GM20000 (cell line): ENCODE measurements around the gene SLC41A3.
"Not testable (repeated sequence)": the region's sequence is repeated elsewhere in the genome, so short reads cannot be mapped to it uniquely, and the experiment has no call there.

ENCODE experiments used
- DNase-seq: peaks from one replicate; pipeline ENCODE4 v3.0.0; 2012; ENCODE audit warnings: low spot score
- TF ChIP-seq, protein P1 (sequence below): IDR thresholded peaks from 2 replicates; pipeline ENCODE4 v1.5.1; 2012; ENCODE audit warnings: mild to moderate bottlenecking, control low read depth; ENCODE audit errors: extremely low read depth, missing control alignments

SLC41A3 gene

DNA sequence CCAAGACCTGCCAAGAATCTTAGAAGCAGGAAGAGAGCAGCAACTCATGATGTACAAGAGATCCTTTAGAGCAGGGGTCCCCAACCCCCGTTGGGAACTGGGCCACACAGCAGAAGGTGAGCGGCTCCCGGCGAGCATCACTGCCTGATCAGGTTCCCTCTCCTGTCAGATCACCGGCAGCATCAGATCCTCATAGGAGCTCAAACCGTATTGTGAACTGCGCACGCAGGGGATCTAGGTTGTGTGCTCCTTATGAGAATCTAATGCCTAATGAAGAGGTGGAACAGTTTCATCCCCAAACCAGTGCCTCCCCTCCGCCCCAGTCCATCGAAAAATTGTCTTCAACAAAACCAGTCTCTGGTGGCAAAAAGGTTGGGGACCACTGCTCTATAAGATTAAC is 13.8 kb downstream of the SLC41A3 start:
- DNase-seq: no peak
- TF ChIP-seq, protein P1, sequence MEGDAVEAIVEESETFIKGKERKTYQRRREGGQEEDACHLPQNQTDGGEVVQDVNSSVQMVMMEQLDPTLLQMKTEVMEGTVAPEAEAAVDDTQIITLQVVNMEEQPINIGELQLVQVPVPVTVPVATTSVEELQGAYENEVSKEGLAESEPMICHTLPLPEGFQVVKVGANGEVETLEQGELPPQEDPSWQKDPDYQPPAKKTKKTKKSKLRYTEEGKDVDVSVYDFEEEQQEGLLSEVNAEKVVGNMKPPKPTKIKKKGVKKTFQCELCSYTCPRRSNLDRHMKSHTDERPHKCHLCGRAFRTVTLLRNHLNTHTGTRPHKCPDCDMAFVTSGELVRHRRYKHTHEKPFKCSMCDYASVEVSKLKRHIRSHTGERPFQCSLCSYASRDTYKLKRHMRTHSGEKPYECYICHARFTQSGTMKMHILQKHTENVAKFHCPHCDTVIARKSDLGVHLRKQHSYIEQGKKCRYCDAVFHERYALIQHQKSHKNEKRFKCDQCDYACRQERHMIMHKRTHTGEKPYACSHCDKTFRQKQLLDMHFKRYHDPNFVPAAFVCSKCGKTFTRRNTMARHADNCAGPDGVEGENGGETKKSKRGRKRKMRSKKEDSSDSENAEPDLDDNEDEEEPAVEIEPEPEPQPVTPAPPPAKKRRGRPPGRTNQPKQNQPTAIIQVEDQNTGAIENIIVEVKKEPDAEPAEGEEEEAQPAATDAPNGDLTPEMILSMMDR: no peak

DNA sequence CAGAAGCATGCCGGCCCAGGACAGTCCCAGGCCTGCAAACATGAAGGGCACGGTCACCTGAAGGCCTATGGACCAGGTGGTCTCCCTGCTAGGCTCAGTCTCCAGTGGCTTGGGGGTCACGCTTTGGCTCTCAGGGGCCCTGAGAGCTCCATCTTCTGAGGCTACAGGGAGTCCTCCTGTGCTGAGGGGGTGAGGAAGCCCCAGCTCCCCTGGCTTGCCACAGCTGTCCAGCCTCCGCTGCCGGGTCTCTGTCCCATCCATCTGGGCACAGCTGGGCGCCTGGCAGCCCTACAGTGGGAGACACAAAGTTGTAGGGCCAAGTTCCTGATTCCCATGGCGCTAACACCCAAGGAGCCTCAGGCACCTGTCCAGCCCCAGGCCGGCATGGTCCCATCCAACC is 16.0 kb downstream of the SLC41A3 start:
- no peak for DNase-seq
- TF ChIP-seq, protein P1: no peak

DNA sequence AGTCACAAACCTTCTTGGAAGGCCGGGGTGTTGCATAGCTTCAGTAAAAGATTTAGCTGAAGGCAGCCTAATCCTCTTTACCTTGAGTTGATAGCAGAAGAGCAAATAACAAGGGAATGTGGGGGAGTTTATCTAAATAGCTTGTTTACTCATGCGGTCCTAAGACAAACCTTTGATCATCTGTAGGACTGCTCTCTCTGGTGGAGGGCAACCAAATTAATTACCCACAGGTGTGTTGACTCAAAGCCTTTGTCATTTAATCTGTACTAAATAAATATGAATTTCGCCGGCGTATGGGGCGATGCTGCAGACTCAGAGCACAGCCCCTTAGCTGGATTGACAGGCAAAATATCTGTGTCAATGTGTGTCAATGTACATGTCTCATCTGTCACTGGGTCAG is 17.2 kb downstream of the SLC41A3 start:
- not testable (repeated sequence) for DNase-seq

DNA sequence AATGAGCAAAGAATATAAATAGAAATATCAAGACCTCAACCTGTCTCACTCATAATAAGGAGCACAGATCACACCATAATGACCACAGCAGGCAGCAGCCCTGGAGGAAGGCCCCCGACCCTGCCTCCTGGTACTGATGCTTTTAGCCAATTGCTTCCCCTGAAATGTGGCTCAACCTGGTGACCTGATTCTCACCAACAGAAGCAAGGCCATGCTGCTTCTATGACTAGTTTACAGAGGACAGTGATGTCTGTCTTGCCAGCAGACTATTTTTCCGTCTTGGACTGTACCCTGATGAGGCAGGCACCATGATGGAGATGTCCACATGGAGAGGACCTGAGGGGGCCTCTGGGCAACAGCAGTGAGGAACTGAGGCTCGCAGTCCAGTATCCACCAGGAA is 18.0 kb downstream of the SLC41A3 start:
- no peak for DNase-seq
- TF ChIP-seq, protein P1: no peak

DNA sequence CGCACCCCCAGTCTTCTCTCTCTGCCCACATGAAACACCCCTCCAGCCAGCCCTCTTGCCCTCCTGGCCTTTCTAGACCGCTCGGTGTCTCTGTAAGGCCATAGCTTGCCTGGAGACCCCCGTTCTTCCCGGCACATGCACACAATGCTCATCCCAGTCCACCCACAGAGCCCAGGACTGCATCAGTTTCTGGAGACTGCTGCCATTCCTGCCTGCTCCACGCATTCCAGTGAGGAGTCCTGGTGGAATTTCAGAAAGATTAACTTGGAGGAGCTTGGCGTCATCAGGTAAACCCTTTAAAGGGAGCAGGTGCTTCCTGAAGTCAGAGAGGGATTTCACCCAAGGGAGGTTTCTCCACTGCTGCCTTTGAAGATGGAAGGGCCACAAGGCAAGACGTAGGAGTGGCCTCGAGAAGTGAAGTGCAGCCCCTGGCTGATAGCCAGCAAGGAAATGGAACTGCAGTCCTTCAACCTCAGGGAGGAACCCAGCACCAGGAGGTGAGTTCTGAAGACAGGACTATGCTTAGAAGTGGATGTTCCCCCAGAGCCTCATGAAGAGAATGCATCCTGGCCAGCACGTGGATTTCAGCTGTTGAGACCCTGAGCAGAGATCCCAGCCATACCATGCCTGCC is 19.2 kb downstream of the SLC41A3 start:
- DNase-seq: no peak

DNA sequence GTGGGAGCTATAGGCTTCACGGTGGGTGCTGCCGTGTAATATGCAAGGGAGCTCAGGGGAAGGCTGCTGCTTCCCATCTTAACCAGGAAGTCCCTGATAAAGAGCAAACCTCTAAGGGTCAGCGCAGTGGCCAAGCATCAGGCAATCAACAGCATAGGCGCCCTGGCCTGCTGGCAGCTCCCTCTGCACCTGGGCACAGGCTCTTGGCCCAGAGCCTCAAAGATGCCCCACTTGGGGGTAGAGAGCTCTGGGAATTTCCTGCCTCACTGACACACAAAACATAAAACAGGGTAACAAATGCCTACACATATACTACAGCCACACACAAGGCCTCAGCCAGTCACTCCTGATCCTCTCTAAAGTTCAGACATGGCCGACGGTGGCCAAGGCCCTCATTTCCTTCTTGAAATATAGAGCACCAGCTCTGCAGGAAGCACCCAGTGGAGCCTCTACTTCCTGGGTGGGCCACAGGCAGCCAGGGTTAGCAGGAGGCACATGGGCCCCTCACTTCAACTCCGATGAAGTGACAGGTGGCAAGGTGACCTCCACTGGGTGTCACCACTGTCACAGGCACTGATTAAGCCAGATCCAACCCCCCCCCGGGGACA is 20.5 kb downstream of the SLC41A3 start:
- no peak for DNase-seq
- TF ChIP-seq, protein P1: no peak

More for the DNA sequence above, 19.2 kb downstream of the SLC41A3 start:
- TF ChIP-seq, protein P1: no peak

DNA sequence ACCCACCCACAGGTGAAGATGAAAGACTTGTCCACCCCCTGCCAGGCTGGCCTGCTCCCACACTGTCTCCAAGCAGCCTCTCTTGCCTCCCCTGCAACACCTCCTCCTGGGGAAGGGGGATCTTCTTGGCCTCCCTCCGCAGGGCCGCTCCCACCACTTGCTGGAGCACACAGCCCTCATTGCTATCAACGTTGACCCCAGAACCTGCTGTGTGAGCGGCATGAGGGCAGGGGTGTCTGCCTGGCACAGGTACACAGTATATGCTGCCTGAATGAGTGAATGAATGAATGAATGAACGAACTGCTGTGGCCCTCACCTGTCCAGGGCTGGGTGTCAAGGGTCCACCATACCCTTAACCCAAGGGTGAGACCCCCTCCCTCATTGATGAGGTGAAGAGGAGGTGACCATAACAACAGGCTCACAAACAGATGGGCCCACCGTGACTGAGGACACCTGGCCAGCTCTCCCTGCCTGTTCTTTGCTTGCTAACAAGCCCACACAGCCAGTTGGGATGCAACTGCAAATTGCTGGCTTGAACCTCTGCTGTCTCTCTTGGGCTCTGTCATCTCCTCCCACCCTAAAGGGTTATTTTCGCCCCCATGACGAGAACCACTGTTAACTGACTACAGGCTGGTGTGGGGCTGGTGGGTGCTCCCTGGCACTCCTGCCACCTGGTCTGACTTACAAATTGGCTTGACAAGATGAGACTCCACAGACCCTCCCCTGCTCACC is 22.5 kb downstream of the SLC41A3 start:
- TF ChIP-seq, protein P1: no peak
- no peak for DNase-seq
